Activated CD4-positive, alpha-beta memory T cell treated with anti-CD3 and anti-CD28 coated beads for 36 hours (primary cell): ENCODE data around the gene SPTA1. TPM values are rescaled to one million over a fixed set of nuclear protein-coding genes. Genes with fewer than 3 reads are reported as not detected.

Experiments used
- total RNA-seq, 2 experiments: library from RNA; stranded (reverse); gene quantifications; one replicate each; pipeline ENCODE4 v1.2.3, GENCODE V29; 2021

The SPTA1 gene
- total RNA-seq, 2 experiments from 2014 or later, result 0.10 TPM; not detected in 1

Other genes starting within 250 kb of the SPTA1 start
- gene OR10K1, start 224.9 kb downstream of the SPTA1 start, total RNA-seq, result not detected
- not detected for gene OR10R2, start 214.5 kb downstream of the SPTA1 start, total RNA-seq
- not detected for gene OR6Y1, start 132.3 kb downstream of the SPTA1 start, total RNA-seq
- not detected for gene OR6P1, start 116.1 kb downstream of the SPTA1 start, total RNA-seq
- not detected for gene OR10X1, start 106.8 kb downstream of the SPTA1 start, total RNA-seq
- gene OR10Z1, start 81.4 kb downstream of the SPTA1 start, total RNA-seq, result not detected
- gene OR6K2, start 13.9 kb upstream of the SPTA1 start, total RNA-seq, result not detected
- gene OR6K3, start 34.0 kb upstream of the SPTA1 start, total RNA-seq, result not detected
- gene OR6K6, start 68.0 kb upstream of the SPTA1 start, total RNA-seq, result not detected
- gene OR6N1, start 85.5 kb upstream of the SPTA1 start, total RNA-seq, result not detected
- not detected for gene OR6N2, start 94.5 kb upstream of the SPTA1 start, total RNA-seq
- gene MNDA, start 144.6 kb upstream of the SPTA1 start, total RNA-seq, result not detected
- 10 to 100 TPM; 12.2 to 13.1 TPM for gene PYHIN1, start 244.8 kb upstream of the SPTA1 start, total RNA-seq